Measurements from ENCODE around the gene OBI1. TPM values are rescaled to one million over a fixed set of nuclear protein-coding genes. Genes with fewer than 3 reads are reported as not detected.

Gene OBI1
- total RNA-seq, 1 experiment from 2014 or later: 10.7 TPM

- in situ Hi-C loops (cut with HindIII; ENCODE audit: low sequenced_read_pairs): no loop called here
- DNase-seq (ENCODE audit: low spot score): no peak
Observed at GRCh38 chr13:78595495-78596398, 63.2 kb downstream of the OBI1 start.

- in situ Hi-C loops (cut with HindIII; ENCODE audit: low sequenced_read_pairs): no loop called here
- DNase-seq (ENCODE audit: low spot score): no peak
Observed at GRCh38 chr13:78594456-78594975, 64.4 kb downstream of the OBI1 start.

- in situ Hi-C loops (cut with HindIII; ENCODE audit: low sequenced_read_pairs): no loop called here
- DNase-seq (ENCODE audit: low spot score): no peak
Observed at GRCh38 chr13:78593652-78594455, 65.1 kb downstream of the OBI1 start.

- DNase-seq (ENCODE audit: low spot score): no peak
- in situ Hi-C loops (cut with HindIII; ENCODE audit: low sequenced_read_pairs): no loop called here
Observed at GRCh38 chr13:78593129-78593528, 65.8 kb downstream of the OBI1 start.

- in situ Hi-C loops (cut with HindIII; ENCODE audit: low sequenced_read_pairs): no loop called here
- DNase-seq (ENCODE audit: low spot score): no peak
Observed at GRCh38 chr13:78592584-78592983, 66.4 kb downstream of the OBI1 start.

- DNase-seq (ENCODE audit: low spot score): no peak
- in situ Hi-C loops (cut with HindIII; ENCODE audit: low sequenced_read_pairs): no loop called here
Observed at GRCh38 chr13:78589206-78589605, 69.7 kb downstream of the OBI1 start.

- DNase-seq (ENCODE audit: low spot score): no peak
- in situ Hi-C loops (cut with HindIII; ENCODE audit: low sequenced_read_pairs): no loop called here
Observed at GRCh38 chr13:78587395-78587794, 71.6 kb downstream of the OBI1 start.

GRCh38 chr13:78586706-78587105 is 72.2 kb downstream of the OBI1 start:
- in situ Hi-C loops (cut with HindIII; ENCODE audit: low sequenced_read_pairs): no loop called here
- DNase-seq (ENCODE audit: low spot score): no peak

- no peak for DNase-seq (ENCODE audit: low spot score)
- in situ Hi-C loops (cut with HindIII; ENCODE audit: low sequenced_read_pairs): no loop called here
Observed at GRCh38 chr13:78576261-78576660, 82.7 kb downstream of the OBI1 start.

GRCh38 chr13:78572459-78572858 is 86.5 kb downstream of the OBI1 start:
- no peak for DNase-seq (ENCODE audit: low spot score)
- in situ Hi-C loops (cut with HindIII; ENCODE audit: low sequenced_read_pairs): no loop called here

- no peak for DNase-seq (ENCODE audit: low spot score)
Observed at GRCh38 chr13:78569029-78569428, 89.9 kb downstream of the OBI1 start.

GRCh38 chr13:78566631-78567030 is 92.3 kb downstream of the OBI1 start:
- in situ Hi-C loops (cut with HindIII; ENCODE audit: low sequenced_read_pairs): no loop called here
- no peak for DNase-seq (ENCODE audit: low spot score)

More at GRCh38 chr13:78569029-78569428, 89.9 kb downstream of the OBI1 start:
- in situ Hi-C loops (cut with HindIII; ENCODE audit: low sequenced_read_pairs): no loop called here

Other genes with a start within 250 kb of the OBI1 start
- gene POU4F1, start 55.6 kb downstream of the OBI1 start, total RNA-seq (2014; rRNA removed; shearing (Covaris generic)): not detected in 2 replicates

Data from G401 (cell line).